GM12878 (cell line): Measurements from ENCODE around the gene ZNF672. TPM values are rescaled to one million over a fixed set of nuclear protein-coding genes. Genes with fewer than 3 reads are reported as not detected.

Experiments used
- BCLAF1 ChIP-seq: fragments of 450-650 bp; IDR thresholded peaks from 2 replicates; pipeline ENCODE4 v1.6.1; 2017; ENCODE audit warnings: antibody characterized with exemption, mild to moderate bottlenecking, moderate library complexity
- BMI1 ChIP-seq: fragments of 450-650 bp; IDR thresholded peaks from 2 replicates; pipeline ENCODE4 v1.6.1; 2016; ENCODE audit warnings: mild to moderate bottlenecking, moderate library complexity, borderline replicate concordance
- CEBPZ ChIP-seq: fragments of 150-350 bp; IDR thresholded peaks from 2 replicates; pipeline ENCODE4 v1.6.1; 2016; ENCODE audit warnings: low read depth, low read length
- IKZF2 ChIP-seq, 2 experiments: fragments of 450-650 bp; IDR thresholded peaks; 2 replicates each; pipeline ENCODE4 v1.6.1; 2017; ENCODE audit warnings: mild to moderate bottlenecking in 2 of 2, moderate library complexity in 2 of 2
- KDM1A ChIP-seq: fragments of 200-600 bp; sonication (generic); IDR thresholded peaks from 2 replicates; pipeline ENCODE4 v1.6.1; 2016; ENCODE audit warnings: borderline replicate concordance
- MXI1 ChIP-seq: fragments of 150-350 bp; IDR thresholded peaks from 2 replicates; pipeline ENCODE4 v1.6.1; 2011; ENCODE audit warnings: low read depth, mild to moderate bottlenecking, inconsistent platforms, low read length, improper control_type of control experiment
- NFIC ChIP-seq: IDR thresholded peaks from 2 replicates; pipeline ENCODE4 v1.6.1; 2012; ENCODE audit warnings: low read depth, mild to moderate bottlenecking, inconsistent platforms, low read length, moderate library complexity
- NR2C2 ChIP-seq: IDR thresholded peaks from 2 replicates; pipeline ENCODE4 v1.6.1; 2011; ENCODE audit warnings: borderline replicate concordance, low read depth; ENCODE audit not compliant: control insufficient read depth, insufficient read length
- POU2F2 ChIP-seq: IDR thresholded peaks from 3 replicates; pipeline ENCODE4 v1.6.1; 2011; ENCODE audit warnings: low read depth, mild to moderate bottlenecking, low read length, borderline replicate concordance
- TBL1XR1 ChIP-seq: IDR thresholded peaks from 2 replicates; pipeline ENCODE4 v1.6.1; 2012; ENCODE audit warnings: low read depth, low read length, improper control_type of control experiment
- TCF12 ChIP-seq: IDR thresholded peaks from 2 replicates; pipeline ENCODE4 v1.6.1; 2011; ENCODE audit warnings: low read depth, mild to moderate bottlenecking, low read length
- WRNIP1 ChIP-seq: IDR thresholded peaks from 2 replicates; pipeline ENCODE4 v1.6.1; 2011; ENCODE audit warnings: low read depth, low read length, improper control_type of control experiment, borderline replicate concordance
- ZNF592 ChIP-seq: fragments of 450-650 bp; IDR thresholded peaks from 2 replicates; pipeline ENCODE4 v1.6.1; 2017; ENCODE audit warnings: mild to moderate bottlenecking, moderate library complexity
- polyA plus RNA-seq, 11 experiments: library from polyadenylated mRNA; depleted of rRNA in 4 of 11; unstranded in 6 of 11; stranded (reverse) in 5 of 11; fragments of >200 nt; fragmentation: Nextera tagmentation in 4 of 11; fragmentation: Illumina TruSeq in 1 of 11; extraction: Ambion mirVana in 4 of 11; extraction: Trizol in 1 of 11; gene quantifications; 1 replicate in 1 of 11; 2 replicates in 10 of 11; pipeline versions ENCODE4 v1.2.1 to v1.2.3, GENCODE V29; 2011 to 2016; ENCODE audit warnings: inconsistent platforms in 2 of 11, missing spikeins in 2 of 11, low read depth in 1 of 11
- total RNA-seq, 4 experiments: library from RNA; depleted of rRNA in 3 of 4; stranded (reverse); fragments of >200 nt in 3 of 4; fragmentation: Illumina TruSeq in 1 of 4; extraction: Trizol in 1 of 4; gene quantifications; 2 replicates each; pipeline versions ENCODE4 v1.2.1 to v1.2.3, GENCODE V29; 2013 to 2021
- TF ChIP-seq, protein P1 (sequence below), 3 experiments: IDR thresholded peaks in 2 of 3; conservative IDR thresholded peaks in 1 of 3; 2 replicates each; pipeline ENCODE4 v1.5.1; 2011; ENCODE audit warnings: low read depth in 3 of 3, low read length in 3 of 3, mild to moderate bottlenecking in 3 of 3, control low read depth in 2 of 3, moderate library complexity in 2 of 3, inconsistent platforms in 1 of 3, mixed read lengths in 1 of 3; ENCODE audit not compliant: control insufficient read depth in 2 of 3, insufficient read depth in 1 of 3; ENCODE audit errors: extremely low read depth in 1 of 3
- TF ChIP-seq, protein P2 (sequence below): IDR thresholded peaks from 2 replicates; pipeline ENCODE4 v1.6.1; 2012; ENCODE audit warnings: low read depth, low read length, improper control_type of control experiment

ZNF672 gene
- total and polyA plus RNA-seq, 10 of the 15 experiments (the other 5 are each of a cell fraction or from before 2014, with no cell fraction given), result 2.9 to 51.3 (median 39.8) TPM

DNA sequence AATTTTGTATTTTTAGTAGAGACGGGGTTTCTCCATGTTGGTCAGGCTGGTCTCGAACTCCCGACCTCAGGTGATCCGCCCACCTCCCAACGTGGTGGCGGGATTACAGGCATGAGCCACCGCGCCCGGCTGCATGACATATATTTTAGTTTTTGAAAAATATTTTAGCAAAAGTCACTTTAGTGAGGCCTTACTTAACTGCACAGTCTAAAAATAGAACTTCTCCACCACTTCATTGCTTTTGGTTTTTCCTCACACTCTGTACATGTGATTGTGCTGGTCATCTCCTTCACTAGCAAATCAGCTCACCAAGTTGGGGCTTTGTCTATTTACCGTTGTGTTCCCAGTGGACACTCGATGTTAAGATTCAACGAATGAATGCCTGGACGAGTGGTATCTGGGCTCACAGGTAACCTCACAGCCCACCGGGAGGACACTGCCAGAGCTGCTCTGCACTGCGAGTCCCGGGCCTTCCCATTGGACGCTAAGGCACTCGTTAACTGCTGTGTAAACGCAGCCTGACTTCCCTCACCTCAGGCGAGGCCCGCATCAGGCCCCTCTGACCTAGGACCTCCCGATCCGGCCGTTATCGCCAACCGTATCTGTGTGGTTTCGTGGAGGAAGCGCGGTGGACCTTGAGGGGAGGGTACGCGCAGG, 34.9 kb downstream of the ZNF672 start (continued):
- no peak for TF ChIP-seq BCLAF1
- TF ChIP-seq, protein P1, sequence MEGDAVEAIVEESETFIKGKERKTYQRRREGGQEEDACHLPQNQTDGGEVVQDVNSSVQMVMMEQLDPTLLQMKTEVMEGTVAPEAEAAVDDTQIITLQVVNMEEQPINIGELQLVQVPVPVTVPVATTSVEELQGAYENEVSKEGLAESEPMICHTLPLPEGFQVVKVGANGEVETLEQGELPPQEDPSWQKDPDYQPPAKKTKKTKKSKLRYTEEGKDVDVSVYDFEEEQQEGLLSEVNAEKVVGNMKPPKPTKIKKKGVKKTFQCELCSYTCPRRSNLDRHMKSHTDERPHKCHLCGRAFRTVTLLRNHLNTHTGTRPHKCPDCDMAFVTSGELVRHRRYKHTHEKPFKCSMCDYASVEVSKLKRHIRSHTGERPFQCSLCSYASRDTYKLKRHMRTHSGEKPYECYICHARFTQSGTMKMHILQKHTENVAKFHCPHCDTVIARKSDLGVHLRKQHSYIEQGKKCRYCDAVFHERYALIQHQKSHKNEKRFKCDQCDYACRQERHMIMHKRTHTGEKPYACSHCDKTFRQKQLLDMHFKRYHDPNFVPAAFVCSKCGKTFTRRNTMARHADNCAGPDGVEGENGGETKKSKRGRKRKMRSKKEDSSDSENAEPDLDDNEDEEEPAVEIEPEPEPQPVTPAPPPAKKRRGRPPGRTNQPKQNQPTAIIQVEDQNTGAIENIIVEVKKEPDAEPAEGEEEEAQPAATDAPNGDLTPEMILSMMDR (IDR thresholded peaks at IDR 0.05 in 2 of 3, conservative IDR thresholded peaks at IDR 0.05 in 1 of 3; ENCODE audit: control insufficient read depth in 2 of 3, extremely low read depth in 1 of 3, insufficient read depth in 1 of 3, low read depth in 3 of 3, low read length in 3 of 3), result no peak
- peak; percentile 8 to 19; a peak in 3 of 4 replicates for TF ChIP-seq IKZF2 (IDR thresholded peaks at IDR 0.05)
- no peak for TF ChIP-seq ZNF592
- TF ChIP-seq TCF12, result no peak
- no peak; the same call in 1 of the 2 replicates for TF ChIP-seq KDM1A
- TF ChIP-seq, protein P2, sequence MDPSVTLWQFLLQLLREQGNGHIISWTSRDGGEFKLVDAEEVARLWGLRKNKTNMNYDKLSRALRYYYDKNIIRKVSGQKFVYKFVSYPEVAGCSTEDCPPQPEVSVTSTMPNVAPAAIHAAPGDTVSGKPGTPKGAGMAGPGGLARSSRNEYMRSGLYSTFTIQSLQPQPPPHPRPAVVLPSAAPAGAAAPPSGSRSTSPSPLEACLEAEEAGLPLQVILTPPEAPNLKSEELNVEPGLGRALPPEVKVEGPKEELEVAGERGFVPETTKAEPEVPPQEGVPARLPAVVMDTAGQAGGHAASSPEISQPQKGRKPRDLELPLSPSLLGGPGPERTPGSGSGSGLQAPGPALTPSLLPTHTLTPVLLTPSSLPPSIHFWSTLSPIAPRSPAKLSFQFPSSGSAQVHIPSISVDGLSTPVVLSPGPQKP, result no peak
- TF ChIP-seq TBL1XR1, result no peak
- no peak for TF ChIP-seq NR2C2
- TF ChIP-seq WRNIP1, result no peak
- no peak; the same call in 1 of the 2 replicates for TF ChIP-seq BMI1
- no peak for TF ChIP-seq NFIC
- no peak for TF ChIP-seq CEBPZ
- peak; percentile 12; the same call in 1 of the 2 replicates for TF ChIP-seq MXI1
- TF ChIP-seq POU2F2, result no peak
